A549 (cell line): Measurements from ENCODE around the gene C2orf80. TPM values are rescaled to one million over a fixed set of nuclear protein-coding genes. Genes with fewer than 3 reads are reported as not detected.

Experiments used
- ATAC-seq, 2 experiments: fragments of 200-7000 bp in 1 of 2; fragments of >200 bp in 1 of 2; cut with Nextera tagmentation in 1 of 2; cut with Tn5 transposase in 1 of 2; 3 replicates each; pipeline versions ENCODE4 v1.8.0 to v1.9.1; 2018 to 2020; ENCODE audit warnings: mild to moderate bottlenecking in 1 of 2, moderate library complexity in 1 of 2
- CTCF ChIA-PET: fragments of 300-600 bp; sonication (Branson Sonifier 250); formaldehyde crosslinking; extraction: SDS; loops from one replicate; lab custom pipeline; 2021; ENCODE audit warnings: antibody characterized with exemption, inconsistent platforms; lab: Yijun Ruan, JAX
- POLR2A ChIA-PET: fragments of 350-600 bp; formaldehyde crosslinking; extraction: SDS; loops from one replicate; lab custom pipeline; 2021; ENCODE audit warnings: antibody characterized with exemption, inconsistent platforms; lab: Yijun Ruan, JAX
- DNase-seq, 2 experiments: peaks; one replicate each; pipeline versions ENCODE4 v3.0.0 to v3.0.0-alpha.2; 2011 to 2016; ENCODE audit warnings: low read depth in 1 of 2, low spot score in 1 of 2
- FAIRE-seq: peaks from 2 replicates; lab custom pipeline; 2011; peaks lifted over from hg19 to GRCh38; lab: Jason Lieb, UNC
- H3K27ac ChIP-seq, 2 experiments: fragments of >200 bp; sonication (Bioruptor Twin); formaldehyde crosslinking; 3 replicates each; pipeline ENCODE4 v1.5.1; 2016 to 2017
- H3K4me1 ChIP-seq: fragments of >200 bp; sonication (Bioruptor Twin); formaldehyde crosslinking; 3 replicates; pipeline ENCODE4 v1.6.1; 2016
- H3K4me2 ChIP-seq: fragments of >200 bp; sonication (Bioruptor Twin); formaldehyde crosslinking; 3 replicates; pipeline ENCODE4 v1.6.1; 2016
- H3K4me3 ChIP-seq: fragments of >200 bp; sonication (Bioruptor Twin); formaldehyde crosslinking; 3 replicates; pipeline ENCODE4 v1.5.1; 2016
- H3K9me3 ChIP-seq: fragments of >200 bp; sonication (Bioruptor Twin); formaldehyde crosslinking; 3 replicates; pipeline ENCODE4 v1.6.1; 2016
- BCL3 ChIP-seq: fragments of >200 bp; sonication (Bioruptor Twin); formaldehyde crosslinking; IDR thresholded peaks from 3 replicates; pipeline ENCODE4 v1.6.1; 2016
- CBX8 ChIP-seq: fragments of 200-600 bp; sonication (generic); IDR thresholded peaks from 2 replicates; pipeline ENCODE4 v1.6.1; 2016
- CHD2 ChIP-seq: fragments of 150-350 bp; IDR thresholded peaks from 2 replicates; pipeline ENCODE4 v1.6.1; 2014; ENCODE audit warnings: low read length; ENCODE audit not compliant: partially characterized antibody
- EHF ChIP-seq: fragments of 250-450 bp; sonication (Bioruptor Pico); IDR thresholded peaks from 2 replicates; pipeline ENCODE4 v1.5.0; 2020; ENCODE audit warnings: mild to moderate bottlenecking
- EP300 ChIP-seq, 2 experiments: fragments of >200 bp; sonication (Bioruptor Twin); formaldehyde crosslinking; IDR thresholded peaks; 2 replicates in 1 of 2; 3 replicates in 1 of 2; pipeline ENCODE4 v1.6.1; 2016 to 2017
- FOSB ChIP-seq: fragments of 250-450 bp; sonication (Bioruptor Pico); IDR thresholded peaks from 2 replicates; pipeline ENCODE4 v1.5.0; 2020; ENCODE audit warnings: mild to moderate bottlenecking, moderate library complexity
- FOXS1 ChIP-seq: fragments of 250-450 bp; sonication (Bioruptor Pico); IDR thresholded peaks from 2 replicates; pipeline ENCODE4 v1.5.0; 2020; ENCODE audit warnings: mild to moderate bottlenecking, moderate library complexity
- HMGXB4 ChIP-seq: fragments of 250-450 bp; sonication (Bioruptor Pico); IDR thresholded peaks from 2 replicates; pipeline ENCODE4 v1.5.0; 2021; ENCODE audit warnings: mild to moderate bottlenecking, moderate library complexity, borderline replicate concordance
- HOXA7 ChIP-seq: fragments of 250-450 bp; sonication (Bioruptor Pico); IDR thresholded peaks from 2 replicates; pipeline ENCODE4 v1.5.0; 2020; ENCODE audit warnings: mild to moderate bottlenecking, moderate library complexity
- HOXB13 ChIP-seq: fragments of 250-450 bp; sonication (Bioruptor Pico); IDR thresholded peaks from 2 replicates; pipeline ENCODE4 v1.5.0; 2020; ENCODE audit warnings: low read depth, mild to moderate bottlenecking, moderate library complexity
- JUN ChIP-seq, 2 experiments: fragments of >200 bp; sonication (Bioruptor Twin); formaldehyde crosslinking; IDR thresholded peaks; 2 replicates in 1 of 2; 3 replicates in 1 of 2; pipeline ENCODE4 v1.6.1; 2016 to 2017
- JUNB ChIP-seq: fragments of >200 bp; sonication (Bioruptor Twin); formaldehyde crosslinking; IDR thresholded peaks from 2 replicates; pipeline ENCODE4 v1.6.1; 2016
- KDM1A ChIP-seq: fragments of 200-600 bp; sonication (generic); IDR thresholded peaks from 2 replicates; pipeline ENCODE4 v1.6.1; 2016; ENCODE audit warnings: low read depth, mild to moderate bottlenecking
- KDM5A ChIP-seq: fragments of 200-600 bp; sonication (generic); IDR thresholded peaks from 2 replicates; pipeline ENCODE4 v1.6.1; 2016; ENCODE audit warnings: antibody characterized with exemption, mild to moderate bottlenecking
- MAFK ChIP-seq: fragments of 450-650 bp; IDR thresholded peaks from 2 replicates; pipeline ENCODE4 v1.6.1; 2014; ENCODE audit not compliant: partially characterized antibody
- MAZ ChIP-seq: fragments of 150-350 bp; IDR thresholded peaks from 2 replicates; pipeline ENCODE4 v1.6.1; 2014; ENCODE audit warnings: antibody characterized with exemption, low read depth, low read length, borderline replicate concordance
- NFE2L2 ChIP-seq: fragments of 150-350 bp; conservative IDR thresholded peaks from 2 replicates; pipeline ENCODE4 v1.6.1; 2014; ENCODE audit warnings: low read length
- NPAS2 ChIP-seq: fragments of 250-450 bp; sonication (Bioruptor Pico); IDR thresholded peaks from 2 replicates; pipeline ENCODE4 v1.8.0; 2022; ENCODE audit warnings: mild to moderate bottlenecking, moderate library complexity, borderline replicate concordance
- PHF8 ChIP-seq: fragments of 200-600 bp; sonication (generic); IDR thresholded peaks from 2 replicates; pipeline ENCODE4 v1.6.1; 2016; ENCODE audit warnings: low read depth, mild to moderate bottlenecking, antibody characterized with exemption, moderate library complexity, borderline replicate concordance
- RARB ChIP-seq: fragments of 250-450 bp; sonication (Bioruptor Pico); IDR thresholded peaks from 2 replicates; pipeline ENCODE4 v1.8.0; 2021; ENCODE audit warnings: mild to moderate bottlenecking, moderate library complexity
- RCOR1 ChIP-seq: fragments of 150-350 bp; IDR thresholded peaks from 2 replicates; pipeline ENCODE4 v1.6.1; 2014; ENCODE audit warnings: antibody characterized with exemption, low read length, low read depth
- TP53 ChIP-seq: fragments of 250-450 bp; sonication (Bioruptor Pico); IDR thresholded peaks from 2 replicates; pipeline ENCODE4 v1.5.0; 2021; ENCODE audit warnings: mild to moderate bottlenecking, moderate library complexity
- USF2 ChIP-seq: fragments of 450-650 bp; IDR thresholded peaks from 2 replicates; pipeline ENCODE4 v1.6.1; 2014; ENCODE audit warnings: antibody characterized with exemption
- ZFP36 ChIP-seq: fragments of 450-650 bp; IDR thresholded peaks from 2 replicates; pipeline ENCODE4 v1.6.1; 2014; ENCODE audit warnings: borderline replicate concordance; ENCODE audit not compliant: partially characterized antibody
- ZNF302 ChIP-seq: fragments of 250-450 bp; sonication (Bioruptor Pico); IDR thresholded peaks from 2 replicates; pipeline ENCODE4 v1.9.0; 2021; ENCODE audit warnings: inconsistent platforms, mild to moderate bottlenecking, moderate library complexity
- WGBS: methylation state at CpG from one replicate; pipeline ENCODE4 v1.1.6; 2017; ENCODE audit errors: missing lambda C conversion rate; 5-methylcytosine and 5-hydroxymethylcytosine counted together
- polyA plus RNA-seq, 4 experiments: library from polyadenylated mRNA; depleted of rRNA in 3 of 4; stranded (reverse); fragments of >200 nt; fragmentation: RNase III in 1 of 4; extraction: RNeasy Plus Mini Kit Qiagen cat#74134 plus additional on column Dnase treatment in 1 of 4; gene quantifications; 2 replicates in 3 of 4; 3 replicates in 1 of 4; pipeline ENCODE4 v1.2.3, GENCODE V29; 2011 to 2017
- TF ChIP-seq, protein P1 (sequence below): IDR thresholded peaks from 2 replicates; pipeline ENCODE4 v1.6.1; 2012

Gene C2orf80
- polyA plus RNA-seq, 2 of the 4 experiments (the other 2 are of a cell fraction), result not detected

- TF ChIP-seq FOSB (CRISPR knock-in tag) (no peak), ZNF302 (CRISPR knock-in tag) (no peak), BCL3 (no peak), HMGXB4 (no peak), MAFK (no peak)
- H3K9me3 ChIP-seq, result no peaks in the 10 kb centered on the region
- CTCF ChIA-PET, result interaction anchor here (1.8 kb wide), 1 partner anchor 36 kb away, joined by 6 read pairs; no protein-coding TSS in a partner anchor
- FAIRE-seq (no peak), DNase-seq (no peak), ATAC-seq (no peak)
- 58% methylated on average over 9 of the region's 9 CpGs for WGBS
- no peak overlapping the region for H3K27ac ChIP-seq
- no peak overlapping the region for H3K4me3 ChIP-seq
- POLR2A ChIA-PET, result no interaction called here
- H3K4me2 ChIP-seq, result no peak overlapping the region
- H3K4me1 ChIP-seq, result no peaks in the 10 kb centered on the region
Observed at GRCh38 chr2:208210688-208211451, 21.0 kb upstream of the C2orf80 start.

DNA sequence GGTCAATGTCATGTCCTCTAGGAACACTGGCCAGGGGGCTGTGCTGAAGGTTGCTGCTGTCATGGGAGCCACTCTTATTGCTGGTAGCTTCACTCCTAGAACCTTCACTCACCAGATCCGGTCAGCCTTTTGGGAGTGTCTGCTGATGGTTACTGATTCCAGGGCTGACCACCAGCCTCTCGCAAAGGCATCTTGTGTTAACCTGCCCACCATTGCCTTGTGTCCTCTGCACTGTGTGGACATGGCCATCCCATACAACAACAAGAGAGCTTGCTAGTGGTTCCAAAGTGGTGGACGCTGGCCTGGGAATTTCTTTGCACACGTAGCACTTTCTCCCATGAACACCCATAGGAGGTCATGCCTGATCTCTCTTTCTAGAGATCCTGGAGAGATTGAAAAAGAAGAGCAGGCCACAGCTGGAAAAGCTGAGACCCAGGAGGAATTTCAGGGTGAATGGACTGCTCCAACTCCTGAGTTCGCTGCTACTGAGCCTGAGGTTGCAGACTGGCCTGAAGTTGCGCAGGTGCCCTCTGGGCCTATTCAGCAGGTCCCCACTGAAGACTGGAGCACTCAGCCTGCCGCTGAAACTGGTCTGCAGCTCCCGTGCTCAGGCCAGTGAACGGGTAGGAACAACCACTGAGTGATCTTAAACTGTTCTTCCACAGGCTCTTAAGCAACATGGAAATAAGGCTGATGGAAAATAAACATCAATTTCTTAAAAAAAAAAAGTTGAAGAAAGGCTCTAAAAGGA, 18.7 kb upstream of the C2orf80 start:
- FAIRE-seq, result no peak
- H3K4me1 ChIP-seq, result no peaks in the 10 kb centered on the region
- H3K4me2 ChIP-seq, result no peak overlapping the region
- 0 out of 6 replicates have a peak, but pooled peaks of 1 of the 2 experiments have one; percentile 24 for ATAC-seq
- 69% methylated on average over 9 of the region's 9 CpGs for WGBS
- POLR2A ChIA-PET, result no interaction called here
- CTCF ChIA-PET, result interaction anchor here (0.6 to 1.3 kb wide), 2 partner anchors 33 to 689 kb away, joined by 3 to 4 read pairs; no protein-coding TSS in a partner anchor
- H3K4me3 ChIP-seq, result no peak overlapping the region
- DNase-seq, result no peak
- H3K9me3 ChIP-seq, result no peaks in the 10 kb centered on the region
- no peak for TF ChIP-seq HOXB13 (CRISPR knock-in tag)
- TF ChIP-seq MAFK, result no peak
- TF ChIP-seq, protein P1, sequence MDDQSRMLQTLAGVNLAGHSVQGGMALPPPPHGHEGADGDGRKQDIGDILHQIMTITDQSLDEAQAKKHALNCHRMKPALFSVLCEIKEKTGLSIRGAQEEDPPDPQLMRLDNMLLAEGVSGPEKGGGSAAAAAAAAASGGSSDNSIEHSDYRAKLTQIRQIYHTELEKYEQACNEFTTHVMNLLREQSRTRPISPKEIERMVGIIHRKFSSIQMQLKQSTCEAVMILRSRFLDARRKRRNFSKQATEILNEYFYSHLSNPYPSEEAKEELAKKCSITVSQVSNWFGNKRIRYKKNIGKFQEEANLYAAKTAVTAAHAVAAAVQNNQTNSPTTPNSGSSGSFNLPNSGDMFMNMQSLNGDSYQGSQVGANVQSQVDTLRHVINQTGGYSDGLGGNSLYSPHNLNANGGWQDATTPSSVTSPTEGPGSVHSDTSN, result no peak
- no peak overlapping the region for H3K27ac ChIP-seq

- TF ChIP-seq FOXS1 (CRISPR knock-in tag) (no peak), CBX8 (no peak), KDM1A (no peak), TP53 (CRISPR knock-in tag) (no peak), RARB (no peak), PHF8 (no peak), JUN (IDR thresholded peaks at IDR 0.05) (no peak), EP300 (IDR thresholded peaks at IDR 0.05) (no peak), KDM5A (no peak), JUNB (no peak), ZFP36 (no peak), NPAS2 (no peak), NFE2L2 (no peak), HOXA7 (no peak), RCOR1 (no peak), CHD2 (no peak), EHF (no peak), FOSB (CRISPR knock-in tag) (no peak), USF2 (no peak), MAZ (no peak)
- Histone ChIP-seq H3K4me3 (no peak overlapping the region), H3K9me3 (no peaks in the 10 kb centered on the region), H3K4me2 (no peak overlapping the region), H3K27ac (no peak overlapping the region), H3K4me1 (no peaks in the 10 kb centered on the region)
- 65% methylated on average over 3 of the region's 3 CpGs for WGBS
- ATAC-seq (no peak), FAIRE-seq (no peak), DNase-seq (no peak)
- CTCF ChIA-PET, result interaction anchor here (0.6 kb wide), 1 partner anchor 688 kb away, joined by 3 read pairs; no protein-coding TSS in a partner anchor
- POLR2A ChIA-PET, result no interaction called here
Observed at GRCh38 chr2:208207769-208208168, 17.9 kb upstream of the C2orf80 start.
